Right kidney (tissue), 1 donor: ENCODE measurements around the gene AKNA.
"Not testable (repeated sequence)": the region's sequence is repeated elsewhere in the genome, so short reads cannot be mapped to it uniquely, and the experiment has no call there.

ENCODE experiments used
- DNase-seq: peaks from one replicate; pipeline ENCODE4 v3.0.0-alpha.2; 2016

The AKNA gene

GRCh38 chr9:114336699-114337395, 50.9 kb downstream of the AKNA start:
- no peak for DNase-seq

DNA sequence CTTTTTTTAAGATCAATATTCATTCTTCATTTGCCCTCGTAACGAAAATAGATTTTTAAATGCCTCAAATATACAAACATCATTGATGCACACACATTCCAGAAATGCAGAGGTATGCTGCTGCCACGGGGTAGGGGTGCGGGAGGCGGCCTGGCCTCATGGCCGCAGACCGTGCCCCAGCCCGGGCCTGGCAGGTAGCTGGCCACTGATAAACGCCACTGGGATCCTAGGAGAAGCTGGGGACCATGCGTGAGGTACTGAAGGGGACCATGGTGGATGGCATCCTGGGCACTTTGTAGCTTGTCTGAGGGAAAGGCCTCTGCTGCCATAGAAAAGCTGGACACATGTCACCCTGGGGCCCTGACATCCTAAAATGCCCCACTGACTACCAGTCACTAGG, 51.6 kb downstream of the AKNA start:
- no peak for DNase-seq

GRCh38 chr9:114335745-114336144, 52.0 kb downstream of the AKNA start:
- DNase-seq = no peak

GRCh38 chr9:114334490-114334889, 53.3 kb downstream of the AKNA start:
- no peak for DNase-seq

GRCh38 chr9:114333718-114334117, 54.1 kb downstream of the AKNA start:
- not testable (repeated sequence) for DNase-seq

- DNase-seq = not testable (repeated sequence)
Observed at GRCh38 chr9:114332474-114333040, 55.2 kb downstream of the AKNA start.

GRCh38 chr9:114331229-114332195, 56.3 kb downstream of the AKNA start:
- not testable (repeated sequence) for DNase-seq

DNA sequence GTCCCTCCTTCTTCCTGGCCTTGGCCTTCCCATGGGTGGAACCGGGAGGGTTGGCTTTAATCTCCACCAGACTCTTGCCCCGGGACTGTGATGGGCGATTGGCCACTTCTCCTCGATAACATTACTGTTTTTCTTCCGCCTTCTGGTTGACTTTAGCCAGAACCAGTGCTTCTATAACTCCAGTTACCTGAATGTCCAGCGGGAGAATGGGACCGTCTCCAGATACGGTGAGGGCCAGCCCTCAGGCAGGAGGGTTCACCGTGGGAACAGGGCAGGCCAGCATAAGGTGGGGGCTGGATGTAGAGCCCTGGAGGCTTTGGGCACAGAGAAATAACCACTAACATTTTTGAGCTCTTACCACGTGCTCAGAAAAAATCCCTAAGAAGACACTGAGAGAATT, 57.1 kb downstream of the AKNA start:
- no peak for DNase-seq

- not testable (repeated sequence) for DNase-seq
Observed at GRCh38 chr9:114329625-114330022, 58.2 kb downstream of the AKNA start, which contains the start of gene ORM2. TSS of gene ORM2 (plus strand) at chr9:114329869. CDS start at chr9:114329905, 36 bp downstream.

- DNase-seq = not testable (repeated sequence)
Observed at GRCh38 chr9:114328937-114329624, 58.7 kb downstream of the AKNA start.

GRCh38 chr9:114328357-114328820, 59.4 kb downstream of the AKNA start:
- DNase-seq = not testable (repeated sequence)

- DNase-seq = no peak
Observed at GRCh38 chr9:114327749-114328148, 60.0 kb downstream of the AKNA start.

DNA sequence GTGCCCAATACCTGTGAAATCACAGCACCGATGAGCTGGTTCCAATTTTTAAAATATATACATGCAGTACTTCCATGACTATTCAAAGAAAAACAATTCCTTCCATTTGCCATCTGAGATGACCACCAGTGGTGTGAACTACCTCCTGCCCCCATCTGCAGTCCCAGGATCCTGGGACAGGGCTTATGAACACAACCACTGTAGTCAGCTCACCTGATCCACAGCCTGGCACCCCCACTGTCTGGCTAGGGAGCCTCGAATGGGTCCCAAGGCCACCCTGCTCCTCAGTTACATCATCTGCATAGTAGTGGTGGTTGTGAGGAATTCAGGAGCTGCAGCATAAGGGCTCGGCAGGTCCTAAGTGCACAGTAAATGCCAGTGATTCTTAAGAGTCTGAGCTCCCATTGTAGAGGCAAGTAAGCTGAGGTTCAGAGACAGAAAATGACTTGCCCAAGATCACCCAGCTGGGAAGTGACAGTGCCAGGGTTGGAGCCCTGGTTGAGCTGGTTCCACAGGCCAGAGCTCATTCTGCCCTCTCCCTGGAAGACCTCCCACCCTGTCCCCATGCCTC, 62.0 kb downstream of the AKNA start:
- not testable (repeated sequence) for DNase-seq

GRCh38 chr9:114324965-114325364, 62.8 kb downstream of the AKNA start:
- DNase-seq = not testable (repeated sequence)

- DNase-seq = no peak
Observed at GRCh38 chr9:114324492-114324891, 63.3 kb downstream of the AKNA start.

GRCh38 chr9:114323849-114324248, 63.9 kb downstream of the AKNA start:
- not testable (repeated sequence) for DNase-seq

DNA sequence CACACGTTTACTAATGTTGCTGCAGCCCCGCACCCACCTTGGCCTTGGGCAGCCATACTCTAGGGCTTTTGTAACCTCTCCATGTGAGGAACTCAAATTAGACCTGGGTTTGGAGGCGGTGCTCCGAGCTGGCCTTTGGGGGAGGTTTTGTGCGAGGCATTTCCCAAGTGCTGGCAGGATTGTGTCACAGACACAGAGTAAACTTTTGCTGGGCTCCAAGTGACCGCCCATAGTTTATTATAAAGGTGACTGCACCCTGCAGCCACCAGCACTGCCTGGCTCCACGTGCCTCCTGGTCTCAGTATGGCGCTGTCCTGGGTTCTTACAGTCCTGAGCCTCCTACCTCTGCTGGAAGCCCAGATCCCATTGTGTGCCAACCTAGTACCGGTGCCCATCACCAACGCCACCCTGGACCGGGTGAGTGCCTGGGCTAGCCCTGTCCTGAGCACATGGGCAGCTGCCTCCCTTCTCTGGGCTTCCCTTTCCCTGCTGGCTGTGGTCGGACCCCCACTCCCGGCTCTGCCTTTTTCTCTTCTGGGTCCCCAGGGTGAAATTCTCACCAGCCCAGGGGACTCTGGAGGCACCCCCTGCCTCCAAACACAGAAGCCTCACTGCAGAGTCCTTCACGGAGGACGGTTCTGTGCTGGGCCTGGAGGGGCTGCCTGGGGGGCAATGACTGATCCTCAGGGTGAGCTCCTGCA, 64.8 kb downstream of the AKNA start, which contains the start of gene ORM1:
ORM1 (plus strand) TSS at position 268 of the 701 bp plus-strand sequence; CDS start at position 304, 36 bp downstream.
- not testable (repeated sequence) for DNase-seq

DNA sequence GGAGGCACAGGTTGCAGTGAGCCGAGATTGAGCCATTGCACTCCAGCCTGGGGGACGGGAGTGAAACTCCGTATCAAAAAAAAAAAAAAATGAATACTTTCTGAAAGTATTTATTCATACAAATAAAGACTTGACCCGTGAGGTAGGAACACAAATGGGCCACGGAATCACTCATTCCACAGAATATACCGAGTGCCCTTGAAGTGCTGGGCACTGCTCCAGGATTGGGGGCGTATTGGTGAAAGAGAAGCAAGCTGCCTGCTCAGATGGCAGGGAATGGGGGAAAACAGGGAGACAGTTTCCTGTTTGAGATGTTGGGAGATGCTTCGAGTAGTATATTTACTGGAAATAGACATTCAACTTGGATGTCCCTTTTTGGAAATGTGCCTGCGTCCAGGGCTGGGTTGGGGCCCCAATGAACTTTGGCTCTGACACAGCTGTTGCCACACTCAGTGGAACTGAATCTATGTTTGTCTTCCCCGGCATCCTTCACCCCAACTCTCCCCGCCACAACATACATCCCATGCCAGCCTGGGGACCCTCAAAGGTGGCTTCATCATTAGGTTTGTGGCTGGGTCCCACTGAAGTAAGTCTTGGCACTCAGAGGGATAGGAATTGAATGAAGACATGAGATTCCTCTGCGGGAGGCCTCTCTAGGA, 65.5 kb downstream of the AKNA start:
- DNase-seq = not testable (repeated sequence)

DNA sequence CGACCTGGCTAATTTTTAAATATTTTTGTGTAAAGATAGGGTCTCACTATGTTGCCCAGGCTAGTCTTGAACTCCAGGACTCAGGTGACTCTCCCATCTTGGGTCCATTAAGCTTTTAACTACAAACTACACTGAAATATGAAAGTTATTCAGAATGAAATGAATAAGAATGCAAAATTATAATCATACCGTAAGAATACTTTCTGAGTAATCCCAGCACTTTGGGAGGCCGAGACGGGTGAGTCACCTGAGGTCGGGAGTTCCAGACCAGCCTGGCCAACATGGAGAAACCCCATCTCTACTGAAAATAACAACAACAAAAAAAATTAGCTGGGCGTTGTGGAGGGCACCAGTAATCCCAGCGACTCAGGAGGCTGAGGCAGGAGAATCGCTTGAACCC, 66.0 kb downstream of the AKNA start:
- no peak for DNase-seq

GRCh38 chr9:114320710-114321109, 67.1 kb downstream of the AKNA start:
- not testable (repeated sequence) for DNase-seq
